PC-9 (cell line): ENCODE data around the gene METTL16.
"Not testable (repeated sequence)": the region's sequence is repeated elsewhere in the genome, so short reads cannot be mapped to it uniquely, and the experiment has no call there.

Experiments
- EZH2 ChIP-seq: fragments of 200-600 bp; sonication (generic); IDR thresholded peaks from 2 replicates; pipeline ENCODE4 v1.8.0; 2017; ENCODE audit warnings: antibody characterized with exemption, low read depth
- TF ChIP-seq, protein P1 (sequence below): fragments of 200-600 bp; sonication (generic); conservative IDR thresholded peaks from 2 replicates; pipeline ENCODE4 v1.6.1; 2017; ENCODE audit warnings: mixed run types, antibody characterized with exemption, mild to moderate bottlenecking, moderate library complexity

- TF ChIP-seq, protein P1, sequence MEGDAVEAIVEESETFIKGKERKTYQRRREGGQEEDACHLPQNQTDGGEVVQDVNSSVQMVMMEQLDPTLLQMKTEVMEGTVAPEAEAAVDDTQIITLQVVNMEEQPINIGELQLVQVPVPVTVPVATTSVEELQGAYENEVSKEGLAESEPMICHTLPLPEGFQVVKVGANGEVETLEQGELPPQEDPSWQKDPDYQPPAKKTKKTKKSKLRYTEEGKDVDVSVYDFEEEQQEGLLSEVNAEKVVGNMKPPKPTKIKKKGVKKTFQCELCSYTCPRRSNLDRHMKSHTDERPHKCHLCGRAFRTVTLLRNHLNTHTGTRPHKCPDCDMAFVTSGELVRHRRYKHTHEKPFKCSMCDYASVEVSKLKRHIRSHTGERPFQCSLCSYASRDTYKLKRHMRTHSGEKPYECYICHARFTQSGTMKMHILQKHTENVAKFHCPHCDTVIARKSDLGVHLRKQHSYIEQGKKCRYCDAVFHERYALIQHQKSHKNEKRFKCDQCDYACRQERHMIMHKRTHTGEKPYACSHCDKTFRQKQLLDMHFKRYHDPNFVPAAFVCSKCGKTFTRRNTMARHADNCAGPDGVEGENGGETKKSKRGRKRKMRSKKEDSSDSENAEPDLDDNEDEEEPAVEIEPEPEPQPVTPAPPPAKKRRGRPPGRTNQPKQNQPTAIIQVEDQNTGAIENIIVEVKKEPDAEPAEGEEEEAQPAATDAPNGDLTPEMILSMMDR: not testable (repeated sequence)
- not testable (repeated sequence) for TF ChIP-seq EZH2
These were observed 64.2 kb downstream of the METTL16 start for GRCh38 chr17:2447479-2447878.
